Measurements from ENCODE around the gene WDR17.
A peak's percentile ranks its signal among the peaks of the same experiment; 100 is the strongest.

The WDR17 gene

DNA sequence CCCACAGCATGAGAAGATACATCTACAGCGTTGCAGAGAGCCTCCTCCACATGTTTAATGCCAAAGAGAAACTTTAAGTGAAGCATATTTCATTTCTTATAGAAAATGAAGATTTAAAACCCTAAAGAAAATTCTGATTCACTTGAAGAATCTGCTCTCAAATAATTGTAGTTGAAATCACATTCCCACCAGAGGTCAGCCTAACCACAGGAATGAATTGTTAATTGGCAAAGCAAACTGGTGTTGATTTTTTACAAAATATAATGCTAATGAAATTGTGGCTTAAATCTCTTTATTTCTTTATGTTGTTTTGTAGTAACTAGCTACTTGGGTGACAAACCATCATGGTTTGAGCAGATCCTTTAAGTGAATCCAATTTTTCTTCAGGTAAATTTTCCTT, 31.1 kb upstream of the WDR17 start:
- TF ChIP-seq MYC (IDR thresholded peaks at IDR 0.05; ENCODE audit: low read depth, low read length) (no peak), POLR2A (IDR thresholded peaks at IDR 0.05; ENCODE audit: extremely low read depth, insufficient read length) (no peak)
- TF ChIP-seq, protein P1, sequence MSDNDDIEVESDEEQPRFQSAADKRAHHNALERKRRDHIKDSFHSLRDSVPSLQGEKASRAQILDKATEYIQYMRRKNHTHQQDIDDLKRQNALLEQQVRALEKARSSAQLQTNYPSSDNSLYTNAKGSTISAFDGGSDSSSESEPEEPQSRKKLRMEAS (IDR thresholded peaks at IDR 0.05; ENCODE audit: low read depth, low read length): no peak
- TF ChIP-seq, protein P2, sequence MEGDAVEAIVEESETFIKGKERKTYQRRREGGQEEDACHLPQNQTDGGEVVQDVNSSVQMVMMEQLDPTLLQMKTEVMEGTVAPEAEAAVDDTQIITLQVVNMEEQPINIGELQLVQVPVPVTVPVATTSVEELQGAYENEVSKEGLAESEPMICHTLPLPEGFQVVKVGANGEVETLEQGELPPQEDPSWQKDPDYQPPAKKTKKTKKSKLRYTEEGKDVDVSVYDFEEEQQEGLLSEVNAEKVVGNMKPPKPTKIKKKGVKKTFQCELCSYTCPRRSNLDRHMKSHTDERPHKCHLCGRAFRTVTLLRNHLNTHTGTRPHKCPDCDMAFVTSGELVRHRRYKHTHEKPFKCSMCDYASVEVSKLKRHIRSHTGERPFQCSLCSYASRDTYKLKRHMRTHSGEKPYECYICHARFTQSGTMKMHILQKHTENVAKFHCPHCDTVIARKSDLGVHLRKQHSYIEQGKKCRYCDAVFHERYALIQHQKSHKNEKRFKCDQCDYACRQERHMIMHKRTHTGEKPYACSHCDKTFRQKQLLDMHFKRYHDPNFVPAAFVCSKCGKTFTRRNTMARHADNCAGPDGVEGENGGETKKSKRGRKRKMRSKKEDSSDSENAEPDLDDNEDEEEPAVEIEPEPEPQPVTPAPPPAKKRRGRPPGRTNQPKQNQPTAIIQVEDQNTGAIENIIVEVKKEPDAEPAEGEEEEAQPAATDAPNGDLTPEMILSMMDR (IDR thresholded peaks at IDR 0.05; ENCODE audit: low read depth, low read length): no peak
- H3K4me3 ChIP-seq (ENCODE audit: low read depth, low read length): no peak overlapping the region
- peak; percentile 27 for DNase-seq (ENCODE audit: low read depth)

DNA sequence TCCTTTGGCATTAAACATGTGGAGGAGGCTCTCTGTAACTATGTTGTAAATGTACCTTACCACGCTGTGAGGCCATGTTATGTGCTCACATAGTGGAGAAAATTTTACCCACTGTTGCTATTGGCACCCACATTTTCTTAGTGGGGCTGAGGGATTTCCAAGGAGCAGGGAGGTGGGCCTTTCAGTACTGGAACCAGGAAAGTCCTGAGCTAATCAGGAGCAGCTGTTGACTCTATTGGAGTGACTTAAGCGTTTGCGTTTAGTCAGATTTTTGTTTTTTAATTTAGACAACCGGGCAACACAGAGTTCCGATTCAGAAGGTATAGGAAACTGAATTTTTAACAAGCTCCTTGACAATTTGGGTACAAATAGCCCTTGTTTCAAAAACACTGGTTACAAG, 30.7 kb upstream of the WDR17 start:
- no peak for DNase-seq (ENCODE audit: low read depth)
- TF ChIP-seq, protein P1 (IDR thresholded peaks at IDR 0.05; ENCODE audit: low read depth, low read length): no peak
- TF ChIP-seq MYC (IDR thresholded peaks at IDR 0.05; ENCODE audit: low read depth, low read length): no peak
- no peak for TF ChIP-seq POLR2A (IDR thresholded peaks at IDR 0.05; ENCODE audit: extremely low read depth, insufficient read length)
- TF ChIP-seq, protein P2 (IDR thresholded peaks at IDR 0.05; ENCODE audit: low read depth, low read length): no peak
- no peak overlapping the region for H3K4me3 ChIP-seq (ENCODE audit: low read depth, low read length)

DNA sequence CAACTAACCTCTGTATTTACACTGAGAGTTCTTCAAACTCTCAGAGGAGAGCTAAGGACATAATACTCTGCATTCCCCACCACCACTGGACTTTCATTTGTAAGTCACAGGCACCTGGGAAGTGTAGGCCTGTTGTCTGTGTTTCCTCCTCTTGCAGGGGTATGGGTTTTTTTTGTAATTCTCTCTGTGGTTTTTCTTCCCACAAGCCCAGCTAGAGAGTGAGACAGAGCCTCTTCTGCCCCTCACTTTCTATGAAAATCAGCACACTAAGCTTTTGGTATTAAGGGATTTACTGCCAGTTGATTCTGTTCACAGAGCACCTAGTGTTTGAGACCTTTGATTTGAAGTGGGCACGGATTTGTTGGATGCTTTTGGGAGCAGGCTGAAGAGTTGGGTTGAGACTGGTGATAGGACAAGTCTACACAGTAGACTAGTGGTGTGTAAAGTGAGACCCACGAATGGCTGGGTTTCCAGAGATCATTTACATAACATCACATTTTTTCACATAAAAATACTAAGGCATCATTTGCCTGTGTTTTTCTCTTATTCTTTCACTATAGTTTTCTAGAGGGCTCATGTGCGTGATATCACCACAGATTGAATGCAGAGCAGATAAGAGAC, 28.9 kb upstream of the WDR17 start:
- H3K4me3 ChIP-seq (ENCODE audit: low read depth, low read length): no peak overlapping the region
- TF ChIP-seq, protein P2 (IDR thresholded peaks at IDR 0.05; ENCODE audit: low read depth, low read length): no peak
- TF ChIP-seq MYC (IDR thresholded peaks at IDR 0.05; ENCODE audit: low read depth, low read length) (no peak), POLR2A (IDR thresholded peaks at IDR 0.05; ENCODE audit: extremely low read depth, insufficient read length) (no peak)
- TF ChIP-seq, protein P1 (IDR thresholded peaks at IDR 0.05; ENCODE audit: low read depth, low read length): no peak
- no peak for DNase-seq (ENCODE audit: low read depth)

DNA sequence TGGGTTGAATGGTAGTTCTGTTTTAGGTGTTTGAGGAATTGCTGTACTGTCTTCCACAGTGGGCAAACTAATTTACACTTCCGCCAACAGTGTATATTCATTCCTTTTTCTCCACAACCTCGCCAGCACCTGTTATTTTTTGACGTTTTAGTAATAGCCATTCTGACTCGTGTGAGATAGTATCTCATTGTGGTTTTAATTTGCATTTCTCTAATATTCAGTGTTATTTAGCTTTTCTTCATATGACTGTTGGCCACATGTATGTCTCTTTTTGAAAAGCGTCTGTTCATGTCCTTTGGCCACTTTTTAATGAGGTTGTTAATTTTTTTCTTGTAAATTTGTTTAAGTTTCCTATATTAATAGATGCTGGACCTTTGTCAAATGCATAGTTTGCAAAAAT, 26.9 kb upstream of the WDR17 start:
- H3K4me3 ChIP-seq (ENCODE audit: low read depth, low read length): no peak overlapping the region
- no peak for DNase-seq (ENCODE audit: low read depth)
- TF ChIP-seq, protein P2 (IDR thresholded peaks at IDR 0.05; ENCODE audit: low read depth, low read length): no peak
- TF ChIP-seq POLR2A (IDR thresholded peaks at IDR 0.05; ENCODE audit: extremely low read depth, insufficient read length) (no peak), MYC (IDR thresholded peaks at IDR 0.05; ENCODE audit: low read depth, low read length) (no peak)
- TF ChIP-seq, protein P1 (IDR thresholded peaks at IDR 0.05; ENCODE audit: low read depth, low read length): no peak

DNA sequence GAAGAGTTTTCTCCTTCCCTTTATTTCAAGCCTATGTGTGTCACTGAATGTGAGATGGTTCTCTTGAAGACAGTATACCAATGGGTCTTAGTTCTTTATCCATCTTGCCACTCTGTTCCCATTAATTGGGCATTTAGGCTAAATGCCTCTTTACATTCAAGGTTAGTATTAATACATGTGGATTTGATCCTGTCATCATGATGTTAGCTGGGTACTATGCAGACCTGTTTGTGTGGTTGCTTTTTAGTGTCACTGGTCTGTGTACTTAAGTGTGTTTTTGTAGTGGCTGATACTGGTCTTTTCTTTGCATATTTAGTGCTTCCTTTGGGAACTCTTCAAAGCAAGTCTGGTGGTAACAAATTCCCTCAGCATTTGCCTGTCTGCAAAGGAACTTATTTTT, 23.4 kb upstream of the WDR17 start:
- DNase-seq (ENCODE audit: low read depth): no peak
- TF ChIP-seq, protein P1 (IDR thresholded peaks at IDR 0.05; ENCODE audit: low read depth, low read length): no peak
- TF ChIP-seq MYC (IDR thresholded peaks at IDR 0.05; ENCODE audit: low read depth, low read length) (no peak), POLR2A (IDR thresholded peaks at IDR 0.05; ENCODE audit: extremely low read depth, insufficient read length) (no peak)
- TF ChIP-seq, protein P2 (IDR thresholded peaks at IDR 0.05; ENCODE audit: low read depth, low read length): no peak
- no peak overlapping the region for H3K4me3 ChIP-seq (ENCODE audit: low read depth, low read length)
